IMR-90 (cell line): Measurements from ENCODE around the gene NKIRAS1. TPM values are rescaled to one million over a fixed set of nuclear protein-coding genes. Genes with fewer than 3 reads are reported as not detected.

Experiments used
- ATAC-seq: fragments of 200-7000 bp; cut with Tn5 transposase; 2 replicates; pipeline ENCODE4 v1.9.1; 2020; ENCODE audit warnings: low read depth, mild to moderate bottlenecking, moderate library complexity
- BruUV-seq: library from RNA; stranded (reverse); fragments of 400-500 nt; replicated peaks from 2 replicates; lab custom pipeline; 2021; lab: Mats Ljungman, UMichigan
- CTCF ChIA-PET: fragments of 300-600 bp; formaldehyde crosslinking; extraction: SDS; loops from one replicate; lab custom pipeline; 2021; ENCODE audit warnings: antibody characterized with exemption; lab: Yijun Ruan, JAX
- POLR2A ChIA-PET: fragments of 300-600 bp; sonication (Branson Sonifier 250); formaldehyde crosslinking; loops from one replicate; lab custom pipeline; 2022; ENCODE audit warnings: antibody characterized with exemption; ENCODE audit not compliant: unreplicated experiment; lab: Charles Lee
- DNase-seq: peaks from one replicate; pipeline ENCODE4 v3.0.0; 2013
- H2AFZ ChIP-seq: replicated peaks from 2 replicates; pipeline ENCODE3; 2013; ENCODE audit warnings: low read length, mild to moderate bottlenecking; ENCODE audit not compliant: poor library complexity
- H2AK5ac ChIP-seq: 2 replicates; pipeline ENCODE4 v1.6.1; 2013; ENCODE audit warnings: low read depth, low read length, inconsistent platforms
- H2AK9ac ChIP-seq: replicated peaks from 2 replicates; pipeline ENCODE3; 2013; ENCODE audit warnings: mild to moderate bottlenecking, low read depth, low read length, moderate library complexity; ENCODE audit not compliant: poor library complexity
- H2BK120ac ChIP-seq: 2 replicates; pipeline ENCODE4 v1.6.1; 2013; ENCODE audit warnings: low read depth, low read length, inconsistent platforms
- H2BK15ac ChIP-seq: 3 replicates; pipeline ENCODE4 v1.6.1; 2013; ENCODE audit warnings: low read depth, low read length, inconsistent platforms
- H2BK20ac ChIP-seq: 2 replicates; pipeline ENCODE4 v1.6.1; 2013; ENCODE audit warnings: low read depth, mild to moderate bottlenecking, inconsistent platforms, low read length, moderate library complexity
- H2BK5ac ChIP-seq: 2 replicates; pipeline ENCODE4 v1.6.1; 2013; ENCODE audit warnings: mild to moderate bottlenecking, low read depth, low read length, inconsistent platforms; ENCODE audit not compliant: poor library complexity, severe bottlenecking
- H3K14ac ChIP-seq: replicated peaks from 2 replicates; pipeline ENCODE4 v1.6.1; 2013; ENCODE audit warnings: low read depth, low read length, inconsistent platforms
- H3K18ac ChIP-seq: 2 replicates; pipeline ENCODE4 v1.6.1; 2013; ENCODE audit warnings: low read depth, low read length, control low read depth
- H3K23ac ChIP-seq: 2 replicates; pipeline ENCODE4 v1.6.1; 2013; ENCODE audit warnings: low read depth, low read length, inconsistent platforms
- H3K27ac ChIP-seq: 2 replicates; pipeline ENCODE4 v1.5.1; 2013; ENCODE audit warnings: mild to moderate bottlenecking, control low read depth, low read length; ENCODE audit not compliant: insufficient read depth
- H3K27me3 ChIP-seq: 2 replicates; pipeline ENCODE4 v1.6.1; 2013; ENCODE audit warnings: low read length; ENCODE audit not compliant: control insufficient read depth, insufficient read depth
- H3K36me3 ChIP-seq: 2 replicates; pipeline ENCODE4 v1.6.1; 2013; ENCODE audit warnings: low read length, mixed read lengths; ENCODE audit not compliant: control insufficient read depth, insufficient read depth
- H3K4ac ChIP-seq: 2 replicates; pipeline ENCODE4 v1.6.1; 2013; ENCODE audit warnings: low read depth, low read length, inconsistent platforms
- H3K4me1 ChIP-seq: 2 replicates; pipeline ENCODE4 v1.6.1; 2013; ENCODE audit warnings: low read length, mixed read lengths; ENCODE audit not compliant: control insufficient read depth, insufficient read depth
- H3K4me2 ChIP-seq: 2 replicates; pipeline ENCODE4 v1.6.1; 2013; ENCODE audit warnings: low read depth, mild to moderate bottlenecking, control low read depth, low read length, moderate library complexity
- H3K4me3 ChIP-seq: 2 replicates; pipeline ENCODE4 v1.5.1; 2013; ENCODE audit warnings: low read depth, mild to moderate bottlenecking, control low read depth, low read length, moderate library complexity; ENCODE audit not compliant: insufficient read depth
- H3K56ac ChIP-seq: 2 replicates; pipeline ENCODE4 v1.6.1; 2013; ENCODE audit warnings: low read length, inconsistent platforms; ENCODE audit not compliant: insufficient read depth; ENCODE audit errors: extremely low read depth
- H3K79me1 ChIP-seq, 2 experiments: 2 replicates each; pipeline ENCODE4 v1.6.1; 2013; ENCODE audit warnings: low read length in 2 of 2, inconsistent platforms in 1 of 2, low read depth in 1 of 2
- H3K9ac ChIP-seq: 2 replicates; pipeline ENCODE4 v1.6.1; 2013; ENCODE audit warnings: low read depth, low read length, control low read depth
- H3K9me1 ChIP-seq: 2 replicates; pipeline ENCODE4 v1.6.1; 2013; ENCODE audit warnings: low read length, inconsistent platforms; ENCODE audit not compliant: insufficient read depth
- H3K9me3 ChIP-seq: 2 replicates; pipeline ENCODE4 v1.6.1; 2013; ENCODE audit warnings: low read length; ENCODE audit not compliant: control insufficient read depth, insufficient read depth
- H4K20me1 ChIP-seq: 2 replicates; pipeline ENCODE4 v1.6.1; 2013; ENCODE audit warnings: low read length, inconsistent platforms; ENCODE audit not compliant: insufficient read depth
- H4K5ac ChIP-seq: 2 replicates; pipeline ENCODE4 v1.6.1; 2013; ENCODE audit warnings: mild to moderate bottlenecking, low read depth, low read length, control low read depth
- H4K8ac ChIP-seq, 2 experiments: 2 replicates each; pipeline ENCODE4 v1.6.1; 2013; ENCODE audit warnings: low read depth in 2 of 2, low read length in 2 of 2, control low read depth in 1 of 2, inconsistent platforms in 1 of 2
- H4K91ac ChIP-seq: 2 replicates; pipeline ENCODE4 v1.6.1; 2013; ENCODE audit warnings: low read depth, low read length, inconsistent platforms; ENCODE audit not compliant: insufficient read depth
- CHD1 ChIP-seq: IDR thresholded peaks from 2 replicates; pipeline ENCODE4 v1.6.1; 2012; ENCODE audit warnings: low read depth, low read length, improper control_type of control experiment
- CTCF ChIP-seq: conservative IDR thresholded peaks from 2 replicates; pipeline ENCODE4 v1.5.1; 2012; ENCODE audit warnings: mild to moderate bottlenecking, low read depth, low read length, improper control_type of control experiment
- ELK1 ChIP-seq: fragments of 150-350 bp; IDR thresholded peaks from 2 replicates; pipeline ENCODE4 v1.6.1; 2016; ENCODE audit warnings: low read depth, mild to moderate bottlenecking, low read length, moderate library complexity, borderline replicate concordance
- MAFK ChIP-seq: IDR thresholded peaks from 2 replicates; pipeline ENCODE4 v1.6.1; 2012; ENCODE audit warnings: low read depth, low read length, improper control_type of control experiment
- MXI1 ChIP-seq: IDR thresholded peaks from 2 replicates; pipeline ENCODE4 v1.6.1; 2012; ENCODE audit warnings: low read depth, mild to moderate bottlenecking, low read length, moderate library complexity, borderline replicate concordance
- RCOR1 ChIP-seq: IDR thresholded peaks from 2 replicates; pipeline ENCODE4 v1.6.1; 2012; ENCODE audit warnings: mild to moderate bottlenecking, low read length, improper control_type of control experiment; ENCODE audit not compliant: insufficient replicate concordance
- SMC3 ChIP-seq: fragments of 150-350 bp; IDR thresholded peaks from 2 replicates; pipeline ENCODE4 v1.6.1; 2016; ENCODE audit warnings: low read depth, mild to moderate bottlenecking, antibody characterized with exemption, low read length, moderate library complexity
- WGBS, 2 experiments: methylation state at CpG; one replicate each; pipeline versions ENCODE4 v1.1.5 to v1.1.7; 2013; ENCODE audit warnings: missing lambda C conversion rate in 2 of 2; ENCODE audit not compliant: insufficient read length in 1 of 2; ENCODE audit errors: extremely low coverage in 2 of 2; 5-methylcytosine and 5-hydroxymethylcytosine counted together
- dilution Hi-C: fragments of 300-500 bp; cut with HindIII; formaldehyde crosslinking; loops from one replicate; pipeline ENCODE4 v1.14.3; 2018; ENCODE audit warnings: low sequenced_read_pairs; ENCODE audit not compliant: unreplicated experiment
- in situ Hi-C: fragments of 300-500 bp; cut with MboI; formaldehyde crosslinking; loops from 3 replicates; pipeline ENCODE4 v1.14.3; 2019; ENCODE audit warnings: low sequenced_read_pairs, inconsistent platforms, mixed read lengths
- intact Hi-C: fragments of 100-400 bp; cut with micrococcal nuclease; formaldehyde crosslinking; loops from 2 replicates; pipeline ENCODE4 v1.10.0; 2022
- polyA plus RNA-seq, 3 experiments: library from polyadenylated mRNA; depleted of rRNA; stranded (reverse); fragments of >200 nt; gene quantifications; 2 replicates each; pipeline ENCODE4 v1.2.3, GENCODE V29; 2012; ENCODE audit warnings: low replicate concordance in 1 of 3
- total RNA-seq: library from RNA; depleted of rRNA; stranded (reverse); fragments of >200 nt; gene quantifications from 2 replicates; pipeline ENCODE4 v1.2.3, GENCODE V29; 2012
- TF ChIP-seq, protein P1 (sequence below): fragments of 150-350 bp; IDR thresholded peaks from 2 replicates; pipeline ENCODE4 v1.6.1; 2017; ENCODE audit warnings: mild to moderate bottlenecking, antibody characterized with exemption, low read length, low read depth

The NKIRAS1 gene
- total and polyA plus RNA-seq, 2 of the 4 experiments (the other 2 are of a cell fraction), result 6.1 to 6.8 TPM

- DNase-seq, result no peak
These were observed 71.2 kb downstream of the NKIRAS1 start for GRCh38 chr3:23845326-23846216.

More at GRCh38 chr3:23845326-23846216, 71.2 kb downstream of the NKIRAS1 start:
- Histone ChIP-seq H3K9me1 (peaks cover 8% of the 10 kb centered on the region), H2BK20ac (no peak overlapping the region), H4K20me1 (peaks cover 34% of the 10 kb centered on the region), H3K4ac (no peak overlapping the region), H3K27me3 (no peaks in the 10 kb centered on the region), H2BK15ac (no peak overlapping the region), H2AFZ (no peak overlapping the region), H3K14ac (no peak overlapping the region), H3K56ac (no peak overlapping the region), H3K27ac (no peak overlapping the region), H3K4me3 (no peak overlapping the region), H4K8ac (no peak overlapping the region), H2BK120ac (no peak overlapping the region), H4K5ac (no peak overlapping the region), H3K9me3 (no peaks in the 10 kb centered on the region), H3K18ac (no peak overlapping the region), H3K4me2 (no peak overlapping the region), H2AK9ac (no peak overlapping the region), H3K9ac (no peak overlapping the region), H3K4me1 (peaks cover under 1% of the 10 kb centered on the region; the same call in 1 of the 2 replicates), H2AK5ac (no peak overlapping the region), H3K23ac (no peak overlapping the region), H4K91ac (no peak overlapping the region), H2BK5ac (no peak overlapping the region), H3K79me1 (peaks cover 31 to 55% of the 10 kb centered on the region in 2 experiments), H3K36me3 (0 out of 2 replicates have a peak, but pooled peaks cover 1% of the 10 kb centered on the region)
- BruUV-seq, result no TSS peak
- intact Hi-C loops, result no loop called here
- in situ Hi-C loops, result no loop called here
- POLR2A ChIA-PET, result no interaction called here
- peak; percentile 35 for ATAC-seq
- CTCF ChIA-PET, result interaction anchor here (2.0 kb wide), 1 partner anchor 12 kb away, joined by 5 read pairs; no protein-coding TSS in a partner anchor
- dilution Hi-C loops, result no loop called here
- no CpG with 5 or more reads among the region's 5 CpGs for WGBS, 2 experiments
- TF ChIP-seq, protein P1, sequence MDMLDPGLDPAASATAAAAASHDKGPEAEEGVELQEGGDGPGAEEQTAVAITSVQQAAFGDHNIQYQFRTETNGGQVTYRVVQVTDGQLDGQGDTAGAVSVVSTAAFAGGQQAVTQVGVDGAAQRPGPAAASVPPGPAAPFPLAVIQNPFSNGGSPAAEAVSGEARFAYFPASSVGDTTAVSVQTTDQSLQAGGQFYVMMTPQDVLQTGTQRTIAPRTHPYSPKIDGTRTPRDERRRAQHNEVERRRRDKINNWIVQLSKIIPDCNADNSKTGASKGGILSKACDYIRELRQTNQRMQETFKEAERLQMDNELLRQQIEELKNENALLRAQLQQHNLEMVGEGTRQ, result no peak
- TF ChIP-seq MAFK (no peak), RCOR1 (no peak), CHD1 (no peak), ELK1 (no peak), SMC3 (no peak), MXI1 (no peak), CTCF (no peak)
